ENCODE results near the gene SPIN4.

GRCh38 chrX:63361494-63361893 is 10.4 kb upstream of the SPIN4 start:
- TF ChIP-seq, protein P1, sequence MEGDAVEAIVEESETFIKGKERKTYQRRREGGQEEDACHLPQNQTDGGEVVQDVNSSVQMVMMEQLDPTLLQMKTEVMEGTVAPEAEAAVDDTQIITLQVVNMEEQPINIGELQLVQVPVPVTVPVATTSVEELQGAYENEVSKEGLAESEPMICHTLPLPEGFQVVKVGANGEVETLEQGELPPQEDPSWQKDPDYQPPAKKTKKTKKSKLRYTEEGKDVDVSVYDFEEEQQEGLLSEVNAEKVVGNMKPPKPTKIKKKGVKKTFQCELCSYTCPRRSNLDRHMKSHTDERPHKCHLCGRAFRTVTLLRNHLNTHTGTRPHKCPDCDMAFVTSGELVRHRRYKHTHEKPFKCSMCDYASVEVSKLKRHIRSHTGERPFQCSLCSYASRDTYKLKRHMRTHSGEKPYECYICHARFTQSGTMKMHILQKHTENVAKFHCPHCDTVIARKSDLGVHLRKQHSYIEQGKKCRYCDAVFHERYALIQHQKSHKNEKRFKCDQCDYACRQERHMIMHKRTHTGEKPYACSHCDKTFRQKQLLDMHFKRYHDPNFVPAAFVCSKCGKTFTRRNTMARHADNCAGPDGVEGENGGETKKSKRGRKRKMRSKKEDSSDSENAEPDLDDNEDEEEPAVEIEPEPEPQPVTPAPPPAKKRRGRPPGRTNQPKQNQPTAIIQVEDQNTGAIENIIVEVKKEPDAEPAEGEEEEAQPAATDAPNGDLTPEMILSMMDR (IDR thresholded peaks at IDR 0.05; ENCODE audit: low read depth, low read length, missing input control): no peak
- no peak for TF ChIP-seq TAF1 (conservative IDR thresholded peaks at IDR 0.05)
- TF ChIP-seq GABPA (IDR thresholded peaks at IDR 0.05 in 1 of 2, conservative IDR thresholded peaks at IDR 0.05 in 1 of 2): no peak
- no peak for TF ChIP-seq EGR1 (IDR thresholded peaks at IDR 0.05; ENCODE audit: low read depth in 2 of 2)
- TF ChIP-seq FOXA1 (IDR thresholded peaks at IDR 0.05): no peak
- no peak for TF ChIP-seq REST (IDR thresholded peaks at IDR 0.05)
- TF ChIP-seq, protein P2, sequence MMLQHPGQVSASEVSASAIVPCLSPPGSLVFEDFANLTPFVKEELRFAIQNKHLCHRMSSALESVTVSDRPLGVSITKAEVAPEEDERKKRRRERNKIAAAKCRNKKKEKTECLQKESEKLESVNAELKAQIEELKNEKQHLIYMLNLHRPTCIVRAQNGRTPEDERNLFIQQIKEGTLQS (IDR thresholded peaks at IDR 0.05): no peak
- TF ChIP-seq JUND (IDR thresholded peaks at IDR 0.05): no peak
- TF ChIP-seq MAX (IDR thresholded peaks at IDR 0.05): no peak
- TF ChIP-seq RXRA (IDR thresholded peaks at IDR 0.05): no peak
